ENCODE measurements around the gene SLMAP. TPM values are rescaled to one million over a fixed set of nuclear protein-coding genes. Genes with fewer than 3 reads are reported as not detected.

SLMAP gene
- polyA plus RNA-seq, 1 of the 3 experiments (the other 2 are of a cell fraction), result 10.5 TPM

- Histone ChIP-seq H3K9ac (no peak overlapping the region), H3K27ac (ENCODE audit: low read depth in 2 of 2, low read length in 1 of 2) (no peak overlapping the region), H2AFZ (ENCODE audit: low read depth) (no peak overlapping the region), H3F3A (replicated peaks; ENCODE audit: insufficient read depth) (peaks cover 4% of the 10 kb centered on the region), H4K20me1 (ENCODE audit: insufficient read depth) (no peaks in the 10 kb centered on the region), H3K9me3 (no peaks in the 10 kb centered on the region), H3K4me3 (ENCODE audit: low read depth in 2 of 2, low read length in 1 of 2) (no peak overlapping the region), H3K4me1 (ENCODE audit: control insufficient read depth in 1 of 2, insufficient read depth in 2 of 2, low read depth in 1 of 2, low read length in 1 of 2) (no peaks in the 10 kb centered on the region), H3K4me2 (no peak overlapping the region), H3K9me2 (no peaks in the 10 kb centered on the region), H3K79me2 (ENCODE audit: insufficient read depth) (no peaks in the 10 kb centered on the region), H3K36me3 (replicated peaks in 1 of 2; ENCODE audit: control insufficient read depth in 1 of 2, insufficient read depth in 2 of 2, low read length in 1 of 2) (no peaks in the 10 kb centered on the region), H3K27me3 (ENCODE audit: insufficient read depth) (no peaks in the 10 kb centered on the region)
- 86% methylated on average over 5 of the region's 5 CpGs for WGBS (ENCODE audit: low lambda C conversion rate)
- TF ChIP-seq RXRA (IDR thresholded peaks at IDR 0.05; ENCODE audit: borderline replicate concordance, low read depth), result no peak
- ChIA-PET POLR2A (no interaction called here), CTCF (no interaction called here)
- DNase-seq, result no peak
Measured at GRCh38 chr3:57738391-57738790, 17.7 kb upstream of the SLMAP start.

GRCh38 chr3:57740027-57740426 lies 16.1 kb upstream of the SLMAP start:
- Histone ChIP-seq H3K4me2 (no peak overlapping the region), H3K9me3 (no peaks in the 10 kb centered on the region), H3K36me3 (replicated peaks in 1 of 2; ENCODE audit: control insufficient read depth in 1 of 2, insufficient read depth in 2 of 2, low read length in 1 of 2) (no peaks in the 10 kb centered on the region), H3K4me1 (ENCODE audit: control insufficient read depth in 1 of 2, insufficient read depth in 2 of 2, low read depth in 1 of 2, low read length in 1 of 2) (no peaks in the 10 kb centered on the region), H3K4me3 (ENCODE audit: low read depth in 2 of 2, low read length in 1 of 2) (no peak overlapping the region), H2AFZ (ENCODE audit: low read depth) (no peak overlapping the region), H3K27me3 (ENCODE audit: insufficient read depth) (no peaks in the 10 kb centered on the region), H3F3A (replicated peaks; ENCODE audit: insufficient read depth) (peaks cover 4% of the 10 kb centered on the region), H4K20me1 (ENCODE audit: insufficient read depth) (no peaks in the 10 kb centered on the region), H3K9me2 (no peaks in the 10 kb centered on the region), H3K27ac (ENCODE audit: low read depth in 2 of 2, low read length in 1 of 2) (no peak overlapping the region), H3K9ac (no peak overlapping the region), H3K79me2 (ENCODE audit: insufficient read depth) (no peaks in the 10 kb centered on the region)
- DNase-seq, result no peak
- WGBS (ENCODE audit: low lambda C conversion rate), result 99% methylated on average over 5 of the region's 5 CpGs
- ChIA-PET CTCF (no interaction called here), POLR2A (no interaction called here)
- TF ChIP-seq, protein P1, sequence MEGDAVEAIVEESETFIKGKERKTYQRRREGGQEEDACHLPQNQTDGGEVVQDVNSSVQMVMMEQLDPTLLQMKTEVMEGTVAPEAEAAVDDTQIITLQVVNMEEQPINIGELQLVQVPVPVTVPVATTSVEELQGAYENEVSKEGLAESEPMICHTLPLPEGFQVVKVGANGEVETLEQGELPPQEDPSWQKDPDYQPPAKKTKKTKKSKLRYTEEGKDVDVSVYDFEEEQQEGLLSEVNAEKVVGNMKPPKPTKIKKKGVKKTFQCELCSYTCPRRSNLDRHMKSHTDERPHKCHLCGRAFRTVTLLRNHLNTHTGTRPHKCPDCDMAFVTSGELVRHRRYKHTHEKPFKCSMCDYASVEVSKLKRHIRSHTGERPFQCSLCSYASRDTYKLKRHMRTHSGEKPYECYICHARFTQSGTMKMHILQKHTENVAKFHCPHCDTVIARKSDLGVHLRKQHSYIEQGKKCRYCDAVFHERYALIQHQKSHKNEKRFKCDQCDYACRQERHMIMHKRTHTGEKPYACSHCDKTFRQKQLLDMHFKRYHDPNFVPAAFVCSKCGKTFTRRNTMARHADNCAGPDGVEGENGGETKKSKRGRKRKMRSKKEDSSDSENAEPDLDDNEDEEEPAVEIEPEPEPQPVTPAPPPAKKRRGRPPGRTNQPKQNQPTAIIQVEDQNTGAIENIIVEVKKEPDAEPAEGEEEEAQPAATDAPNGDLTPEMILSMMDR (IDR thresholded peaks at IDR 0.05), result no peak
- no peak for TF ChIP-seq FOSL2 (IDR thresholded peaks at IDR 0.05; ENCODE audit: borderline replicate concordance, low read depth)
- no peak for TF ChIP-seq RCOR1 (IDR thresholded peaks at IDR 0.05; ENCODE audit: low read length)
- no peak for TF ChIP-seq CHD2 (IDR thresholded peaks at IDR 0.05; ENCODE audit: low read length, partially characterized antibody)
- TF ChIP-seq YY1 (IDR thresholded peaks at IDR 0.05; ENCODE audit: low read depth), result no peak
- no peak for TF ChIP-seq SIN3A (IDR thresholded peaks at IDR 0.05; ENCODE audit: borderline replicate concordance, low read depth, low read length)
- TF ChIP-seq NFIC (IDR thresholded peaks at IDR 0.05; ENCODE audit: borderline replicate concordance), result no peak
- TF ChIP-seq TEAD4 (IDR thresholded peaks at IDR 0.05; ENCODE audit: borderline replicate concordance, insufficient read depth), result no peak
- TF ChIP-seq, protein P2, sequence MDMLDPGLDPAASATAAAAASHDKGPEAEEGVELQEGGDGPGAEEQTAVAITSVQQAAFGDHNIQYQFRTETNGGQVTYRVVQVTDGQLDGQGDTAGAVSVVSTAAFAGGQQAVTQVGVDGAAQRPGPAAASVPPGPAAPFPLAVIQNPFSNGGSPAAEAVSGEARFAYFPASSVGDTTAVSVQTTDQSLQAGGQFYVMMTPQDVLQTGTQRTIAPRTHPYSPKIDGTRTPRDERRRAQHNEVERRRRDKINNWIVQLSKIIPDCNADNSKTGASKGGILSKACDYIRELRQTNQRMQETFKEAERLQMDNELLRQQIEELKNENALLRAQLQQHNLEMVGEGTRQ (IDR thresholded peaks at IDR 0.05; ENCODE audit: borderline replicate concordance, low read depth, low read length), result no peak
- TF ChIP-seq JUND (IDR thresholded peaks at IDR 0.05), result no peak
- no peak for TF ChIP-seq FOXJ3 (CRISPR knock-in tag; IDR thresholded peaks at IDR 0.05)
- no peak for TF ChIP-seq NRF1 (IDR thresholded peaks at IDR 0.05; ENCODE audit: low read depth, low read length)
- TF ChIP-seq POLR2AphosphoS5 (IDR thresholded peaks at IDR 0.05; ENCODE audit: low read depth, low read length), result no peak

Measured in SK-N-SH (cell line).